HG03565 (cell line): ENCODE measurements around the gene RXRA.

Experiments
- ATAC-seq: cut with Tn5 transposase; IDR thresholded peaks from one replicate; pipeline ENCODE4 v1.9.1; 2021; ENCODE audit warnings: mild to moderate bottlenecking, moderate library complexity; ENCODE audit not compliant: unreplicated experiment

The RXRA gene

GRCh38 chr9:134378901-134379338 lies 52.7 kb downstream of the RXRA start:
- no peak for ATAC-seq

GRCh38 chr9:134379831-134380365 lies 53.6 kb downstream of the RXRA start:
- no peak for ATAC-seq

- ATAC-seq, result no peak
Measured at GRCh38 chr9:134380542-134381271, 54.5 kb downstream of the RXRA start.

GRCh38 chr9:134381272-134381661 lies 55.0 kb downstream of the RXRA start:
- no peak for ATAC-seq

- ATAC-seq, result no peak
Measured at GRCh38 chr9:134381671-134382516, 55.6 kb downstream of the RXRA start.

GRCh38 chr9:134382733-134383132 lies 56.5 kb downstream of the RXRA start:
- ATAC-seq, result no peak

- no peak for ATAC-seq
Measured at GRCh38 chr9:134383148-134383547, 56.9 kb downstream of the RXRA start.

GRCh38 chr9:134384811-134385479 lies 58.7 kb downstream of the RXRA start:
- no peak for ATAC-seq

GRCh38 chr9:134385915-134386314 lies 59.7 kb downstream of the RXRA start:
- ATAC-seq, result no peak

GRCh38 chr9:134386951-134387831 lies 60.9 kb downstream of the RXRA start:
- ATAC-seq, result no peak

GRCh38 chr9:134388289-134388808 lies 62.1 kb downstream of the RXRA start:
- no peak for ATAC-seq

GRCh38 chr9:134388976-134389375 lies 62.7 kb downstream of the RXRA start:
- no peak for ATAC-seq

- ATAC-seq, result no peak
Measured at GRCh38 chr9:134389642-134390041, 63.4 kb downstream of the RXRA start.

GRCh38 chr9:134390537-134390936 lies 64.3 kb downstream of the RXRA start:
- ATAC-seq, result peak; percentile 19

GRCh38 chr9:134390947-134391318 lies 64.7 kb downstream of the RXRA start:
- ATAC-seq, result peak; percentile 3

GRCh38 chr9:134391319-134392231 lies 65.3 kb downstream of the RXRA start:
- ATAC-seq, result peak; percentile 37

GRCh38 chr9:134392900-134393299 lies 66.6 kb downstream of the RXRA start:
- ATAC-seq, result no peak

- ATAC-seq, result no peak
Measured at GRCh38 chr9:134393582-134394280, 67.5 kb downstream of the RXRA start.
